Activated gamma-delta T cell treated with Interleukin-2 at 50 U/mL for 16 hours (primary cell): ENCODE results near the gene ABCA2.

ENCODE experiments used
- DNase-seq: peaks from one replicate; pipeline ENCODE4 v3.0.0-alpha.2; 2020

The ABCA2 gene

DNA sequence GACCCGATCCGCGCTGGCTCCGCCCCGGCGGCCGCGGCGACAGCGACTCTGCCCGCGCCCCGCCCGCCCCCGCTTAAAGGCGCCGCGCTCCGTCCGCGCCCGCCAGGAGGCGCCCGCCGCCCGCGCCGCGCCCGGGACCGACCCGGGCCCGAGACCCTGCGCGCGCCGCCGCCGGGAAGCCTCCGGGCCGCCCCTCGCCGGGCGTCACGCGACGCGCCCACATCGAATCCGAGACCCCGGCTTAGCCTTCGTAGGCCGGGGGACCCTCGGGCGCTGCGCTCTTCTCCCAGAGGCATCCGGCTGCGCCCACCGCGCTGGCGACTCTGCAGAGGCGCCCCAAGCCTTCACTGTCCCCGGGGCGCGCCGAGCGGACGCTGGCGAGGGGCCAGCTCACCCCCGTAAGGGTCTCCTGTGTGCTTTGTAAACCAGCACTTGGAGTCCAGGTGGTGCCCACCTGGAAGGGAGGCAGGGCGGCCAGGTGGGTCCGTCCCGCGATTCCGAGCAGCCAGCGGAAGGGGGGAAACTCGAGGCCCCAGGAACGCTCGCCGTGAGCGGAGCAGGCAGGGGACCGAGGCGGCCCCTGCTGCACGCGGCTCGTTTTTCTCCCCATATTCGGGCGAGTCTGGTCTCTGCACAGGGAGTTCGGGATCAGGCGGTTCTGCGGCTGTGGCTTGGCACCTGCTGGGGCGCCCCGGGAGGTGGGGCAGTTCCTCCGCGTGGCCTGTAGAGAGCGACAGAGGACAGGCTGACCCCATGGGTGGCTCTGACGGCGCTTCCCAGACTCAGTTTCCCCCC lies 423 bp upstream of the ABCA2 start:
- DNase-seq, result peak; percentile 60

DNA sequence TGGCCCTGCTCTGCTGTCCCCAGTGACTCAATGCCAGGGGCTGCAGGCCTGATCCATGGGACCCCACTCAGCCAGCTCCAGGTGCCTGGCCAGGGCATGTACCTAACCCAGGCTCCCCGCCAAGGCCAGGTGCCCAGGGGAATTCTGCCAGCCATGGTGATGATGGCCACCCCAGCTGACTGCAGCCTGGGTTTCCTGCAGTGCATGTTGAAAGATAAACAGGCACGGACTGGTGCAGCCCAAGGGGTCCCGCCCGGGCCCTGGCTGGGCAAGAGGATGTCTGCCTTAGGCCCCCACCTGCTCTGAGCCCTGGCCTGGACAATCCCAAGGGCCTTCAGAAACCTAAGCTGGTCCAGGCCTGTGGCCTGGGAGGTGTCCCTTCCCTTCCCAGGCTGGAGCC lies 1.2 kb downstream of the ABCA2 start:
- no peak for DNase-seq

DNA sequence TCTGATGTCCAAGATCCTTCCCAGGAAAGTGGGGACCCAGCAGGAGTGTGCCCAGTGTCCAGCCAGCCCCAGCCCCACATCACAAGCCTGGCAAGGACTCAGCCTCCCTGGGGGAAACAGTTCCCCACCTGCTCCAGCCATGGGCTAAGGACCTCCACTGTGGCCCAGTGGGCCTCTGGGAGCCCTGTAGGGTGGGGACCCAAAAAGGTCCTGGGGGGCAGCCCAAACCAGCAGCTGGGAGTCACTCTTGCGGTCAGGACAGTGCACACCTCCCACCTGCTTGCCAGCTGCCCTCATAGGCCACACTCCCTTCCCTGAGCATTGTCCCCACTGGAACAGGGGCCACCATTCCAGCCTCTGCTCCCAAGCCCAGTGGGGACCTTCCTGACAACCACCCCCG lies 1.7 kb downstream of the ABCA2 start:
- DNase-seq, result no peak

DNA sequence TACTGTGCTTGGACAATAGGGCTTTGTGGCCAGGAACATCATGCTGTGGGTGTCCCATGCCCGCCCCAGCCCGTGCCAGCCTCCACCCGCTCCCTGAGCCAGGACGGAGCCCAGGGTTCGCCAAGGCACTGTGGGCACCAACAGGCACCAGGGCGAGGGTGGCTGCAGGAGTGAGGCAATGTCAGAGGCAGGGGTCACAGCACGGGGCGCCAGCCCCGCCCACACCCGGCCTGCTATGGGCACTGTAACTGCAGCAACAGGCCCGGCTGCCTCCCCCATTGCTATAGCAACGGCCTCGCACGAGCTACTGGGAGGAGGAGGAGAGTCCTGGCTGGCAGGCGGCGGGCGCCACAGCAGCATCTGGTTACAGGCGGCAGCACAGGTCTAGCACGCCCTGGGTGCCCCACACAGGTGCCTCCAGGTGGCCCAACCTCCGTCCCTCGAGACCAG lies 2.5 kb downstream of the ABCA2 start:
- no peak for DNase-seq

DNA sequence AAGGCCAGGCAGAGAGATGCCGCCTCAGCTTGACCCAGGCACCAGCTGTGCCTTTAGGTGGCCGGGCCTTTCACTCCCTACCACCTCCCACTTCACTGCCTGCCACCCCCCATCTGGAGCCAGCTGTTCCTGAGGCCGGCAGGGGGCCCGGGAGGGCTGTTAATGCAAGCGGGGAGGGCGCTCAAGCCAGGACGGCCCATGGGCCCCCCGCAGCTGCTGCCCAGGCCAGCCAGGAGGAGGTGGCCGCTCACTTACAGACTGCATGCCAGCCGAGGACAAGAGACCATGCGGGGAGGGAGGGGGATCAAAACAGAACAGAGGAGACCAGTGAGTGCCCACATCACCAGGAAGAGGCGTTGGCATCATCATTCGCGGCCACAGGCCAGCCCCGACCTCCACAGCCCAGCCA lies 4.5 kb downstream of the ABCA2 start:
- DNase-seq, result no peak

DNA sequence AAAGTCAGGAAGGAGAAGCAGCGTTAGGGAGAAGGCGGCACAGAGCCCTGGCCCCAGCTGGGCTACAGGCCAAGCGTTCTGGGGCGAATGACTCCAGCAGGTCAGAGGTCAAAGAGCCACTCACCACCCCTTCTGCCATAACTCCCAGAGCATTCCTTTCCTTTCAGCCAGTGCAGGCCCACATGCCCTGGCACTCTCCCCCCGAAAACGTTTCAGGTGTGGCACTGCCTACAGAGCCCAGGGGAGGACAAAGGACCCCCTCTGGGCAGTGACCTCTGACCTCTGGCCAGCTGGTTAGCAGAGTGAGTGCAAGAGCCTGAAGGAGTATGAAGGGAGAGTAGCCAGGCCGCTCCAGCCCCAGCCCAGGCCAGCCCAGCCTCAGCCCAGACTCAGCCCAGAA lies 4.9 kb downstream of the ABCA2 start:
- DNase-seq, result no peak

DNA sequence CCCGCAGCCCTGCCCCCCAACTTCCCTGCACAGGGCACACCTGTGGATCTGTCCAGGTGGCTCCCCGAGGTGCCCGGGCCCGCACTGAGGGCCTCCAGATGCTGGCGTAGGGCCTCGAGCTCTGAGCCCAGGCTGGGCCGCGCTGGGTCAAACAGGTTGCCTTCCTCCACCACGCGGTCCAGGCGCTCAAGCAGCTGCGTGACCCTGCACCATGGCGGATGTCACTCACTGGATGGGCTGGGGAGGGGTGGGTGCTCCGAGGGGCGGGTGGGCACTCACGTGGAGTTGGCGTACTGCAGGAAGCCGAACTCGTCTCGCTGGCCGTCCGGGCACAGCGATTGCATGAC lies 5.4 kb downstream of the ABCA2 start:
- DNase-seq, result no peak

DNA sequence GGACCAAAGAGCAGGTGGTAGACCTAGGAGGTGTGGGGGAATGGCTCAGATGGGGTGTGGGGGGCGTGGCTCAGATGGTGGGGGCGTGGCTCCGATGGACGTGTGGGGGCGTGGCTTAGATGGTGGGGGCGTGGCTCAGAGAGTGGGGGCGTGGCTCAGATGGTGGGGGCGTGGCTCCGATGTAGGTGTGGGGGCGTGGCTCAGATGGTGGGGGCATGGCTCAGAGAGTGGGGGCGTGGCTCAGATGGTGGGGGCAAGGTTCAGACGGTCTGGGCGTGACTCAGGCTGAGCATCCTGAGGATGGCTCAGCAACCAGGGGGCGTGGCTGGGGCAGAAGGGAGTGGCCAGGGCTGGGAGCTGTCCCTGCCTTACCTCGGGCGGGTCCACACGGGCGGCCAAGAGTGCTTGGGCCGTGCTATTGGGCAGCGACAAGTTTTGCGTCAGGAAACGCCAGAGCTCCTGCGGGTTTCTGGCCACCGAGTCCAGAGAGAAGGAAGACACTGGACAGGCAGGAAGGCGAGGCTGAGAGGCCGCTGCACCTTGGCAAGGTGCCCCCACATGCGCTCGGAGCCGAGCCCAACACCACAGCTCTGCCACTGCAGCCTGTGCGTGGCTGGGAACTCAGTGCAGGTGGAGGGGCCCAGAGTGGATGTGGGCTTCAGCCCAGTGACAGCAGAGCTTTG lies 5.9 kb downstream of the ABCA2 start:
- DNase-seq, result peak; percentile 56

DNA sequence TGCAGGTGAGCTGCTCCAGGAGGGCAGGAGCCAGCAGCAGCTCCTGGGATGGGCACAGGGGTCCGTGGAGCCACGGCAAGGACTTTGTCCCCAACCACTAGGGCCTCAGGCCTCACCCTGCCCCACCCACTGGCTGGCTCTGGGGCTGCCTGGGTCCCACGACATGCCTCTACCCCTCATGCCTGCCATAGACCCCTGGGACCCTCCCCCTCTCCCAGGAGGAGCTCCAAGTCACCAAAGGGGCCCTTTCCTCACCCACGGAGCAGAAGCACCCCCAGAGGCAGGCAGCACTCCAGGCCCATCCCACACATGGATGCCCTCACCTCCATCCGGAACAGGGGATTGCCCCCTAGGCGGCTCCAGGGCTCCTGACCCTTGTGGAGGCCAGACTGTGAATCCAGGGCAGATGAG lies 6.5 kb downstream of the ABCA2 start:
- no peak for DNase-seq

DNA sequence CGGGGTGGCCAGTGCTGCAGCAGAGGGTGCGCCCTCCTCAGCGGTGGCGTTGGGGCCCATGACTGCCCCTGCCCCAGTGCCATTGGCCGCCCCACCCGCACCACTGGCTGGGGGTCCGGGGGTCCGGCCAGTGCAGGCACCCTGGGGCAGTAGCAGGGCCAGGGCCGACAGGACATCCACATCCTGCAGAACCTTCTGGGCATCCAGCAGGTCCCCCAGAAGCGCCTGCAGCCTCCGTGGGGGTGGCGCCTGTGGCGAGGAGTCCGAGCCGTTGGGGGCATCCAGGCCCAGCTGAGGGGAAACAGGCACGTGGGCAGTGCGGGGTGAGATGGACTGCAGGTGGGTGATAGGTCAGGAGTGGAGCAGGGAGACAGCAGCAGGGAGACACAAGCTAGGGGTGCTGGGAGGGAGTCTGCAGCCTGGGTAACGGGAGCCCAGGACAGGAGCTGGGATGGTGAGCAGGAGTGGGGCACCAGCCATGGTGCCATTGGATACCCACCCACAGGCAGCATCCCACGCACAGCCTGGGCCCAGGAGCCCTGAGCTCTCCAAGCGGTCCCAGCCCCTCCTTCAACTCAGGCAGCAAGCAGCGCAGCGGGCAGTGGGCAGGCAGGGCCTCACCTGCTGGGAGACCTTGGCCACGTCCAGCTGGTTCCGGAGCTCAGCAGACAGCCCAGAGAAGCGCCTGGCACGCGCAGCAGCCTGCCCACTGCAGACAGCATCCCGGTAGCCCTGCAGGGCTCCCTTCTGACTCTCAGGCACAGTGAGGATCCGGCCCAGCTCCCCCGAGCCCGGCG lies 7.1 kb downstream of the ABCA2 start:
- no peak for DNase-seq

DNA sequence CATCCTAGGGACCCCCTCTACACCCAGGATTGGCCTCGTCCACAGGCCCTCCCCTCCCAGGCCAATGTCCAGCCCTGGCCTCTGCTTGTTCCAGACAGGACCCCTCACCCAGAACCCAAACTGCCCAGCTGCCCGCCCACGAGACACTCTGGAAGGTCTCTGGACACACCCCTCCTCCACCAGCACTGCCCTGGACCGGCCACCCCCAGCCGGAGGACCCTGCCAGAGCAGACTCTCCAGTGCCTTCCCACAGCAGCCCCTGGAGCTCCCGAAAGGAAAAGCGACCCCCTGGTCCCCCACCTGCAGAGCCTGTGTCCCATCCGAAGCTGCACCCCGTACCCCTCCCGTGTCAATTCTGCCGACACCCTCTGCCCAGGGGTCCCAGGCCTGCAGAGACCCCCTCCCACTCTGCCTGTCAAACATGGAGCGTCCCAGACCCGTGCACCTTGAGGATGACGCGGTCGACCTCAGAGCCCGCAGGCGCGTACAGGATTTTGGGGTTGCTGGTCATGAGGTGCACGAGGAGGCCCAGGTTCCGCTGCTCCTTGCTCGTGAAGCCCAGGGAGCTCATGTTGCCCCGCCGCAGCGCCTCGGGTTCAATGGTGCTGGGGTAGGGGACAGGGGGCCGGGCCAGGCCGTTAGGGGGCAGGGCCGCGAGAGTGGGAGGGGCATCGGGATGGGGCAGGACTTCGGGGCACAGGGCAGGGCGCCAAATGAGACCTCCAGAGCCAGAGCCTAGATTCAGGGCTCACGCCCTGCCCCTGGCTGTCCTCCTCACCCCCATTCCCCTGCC lies 8.0 kb downstream of the ABCA2 start:
- DNase-seq, result no peak

DNA sequence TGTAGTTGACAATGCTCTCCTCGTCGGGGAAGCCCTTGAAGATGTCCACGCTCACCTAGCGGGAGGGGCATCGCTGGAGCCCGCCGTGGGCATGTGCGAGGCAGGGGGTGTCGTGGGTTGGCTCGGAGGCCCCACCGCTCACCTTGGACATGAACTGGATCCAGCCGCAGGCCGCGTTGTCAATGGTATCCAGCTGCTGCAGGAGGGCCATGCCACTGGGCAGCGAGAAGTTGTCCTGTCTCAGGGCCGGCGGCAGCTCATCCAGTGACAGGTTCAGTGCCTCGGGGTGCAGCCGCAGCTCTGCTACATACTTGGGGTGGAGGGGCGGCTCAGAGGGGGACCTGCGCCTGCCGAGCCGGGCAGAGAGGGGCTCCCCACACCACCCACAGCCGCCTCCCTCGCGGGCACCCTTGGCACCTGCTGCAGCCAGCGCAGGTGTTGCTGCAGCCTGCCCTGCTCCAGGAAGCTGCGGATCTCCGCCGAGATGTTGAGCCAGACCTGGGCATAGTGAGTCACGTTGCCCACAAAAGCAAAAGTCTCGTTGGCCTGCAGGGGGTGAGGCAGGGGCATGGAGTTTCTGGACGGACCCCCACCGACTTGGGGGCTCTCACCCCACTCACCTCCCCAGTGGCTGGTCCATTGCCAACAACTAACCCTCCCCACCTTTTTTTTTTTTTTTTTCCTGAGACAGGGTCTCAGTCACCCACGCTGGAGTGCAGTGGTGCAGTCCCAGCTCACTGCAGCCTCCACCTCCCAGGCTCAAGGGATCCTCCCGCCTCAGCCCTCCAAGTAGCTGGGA lies 9.1 kb downstream of the ABCA2 start:
- no peak for DNase-seq

DNA sequence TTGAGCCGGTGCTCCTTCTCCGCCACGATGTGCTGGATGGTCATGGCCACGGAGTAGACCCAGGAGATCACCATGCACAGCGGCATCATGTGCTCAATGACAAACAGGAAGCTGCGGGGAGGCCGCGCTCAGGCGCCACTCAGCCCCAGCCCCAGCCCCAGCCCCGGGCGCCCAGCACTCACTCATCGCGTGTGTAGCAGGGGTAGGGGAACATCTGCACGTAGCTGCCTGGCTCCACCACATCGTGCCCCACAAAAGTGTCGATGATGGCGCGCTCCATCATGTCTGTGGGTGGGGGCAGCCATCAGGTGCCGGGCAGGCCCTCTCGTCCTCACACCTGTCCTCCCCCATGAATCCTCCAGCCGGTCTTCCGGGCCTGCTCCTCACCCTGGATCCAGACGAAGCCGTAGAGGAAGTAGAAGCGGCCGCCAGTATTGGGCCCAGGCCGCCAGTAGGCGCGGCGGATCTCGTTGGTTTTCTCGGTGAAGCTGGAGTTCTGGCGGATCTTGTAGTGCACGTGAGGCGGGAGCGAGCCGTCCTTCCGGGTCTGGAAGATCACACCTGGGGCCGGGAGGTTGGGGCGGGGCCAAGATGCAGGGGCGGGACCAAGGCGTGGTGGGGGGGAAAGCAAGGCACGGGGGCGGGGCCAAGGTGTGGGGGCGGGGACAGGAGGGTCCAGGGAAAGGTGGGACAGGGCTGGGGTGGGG lies 10.1 kb downstream of the ABCA2 start:
- no peak for DNase-seq

DNA sequence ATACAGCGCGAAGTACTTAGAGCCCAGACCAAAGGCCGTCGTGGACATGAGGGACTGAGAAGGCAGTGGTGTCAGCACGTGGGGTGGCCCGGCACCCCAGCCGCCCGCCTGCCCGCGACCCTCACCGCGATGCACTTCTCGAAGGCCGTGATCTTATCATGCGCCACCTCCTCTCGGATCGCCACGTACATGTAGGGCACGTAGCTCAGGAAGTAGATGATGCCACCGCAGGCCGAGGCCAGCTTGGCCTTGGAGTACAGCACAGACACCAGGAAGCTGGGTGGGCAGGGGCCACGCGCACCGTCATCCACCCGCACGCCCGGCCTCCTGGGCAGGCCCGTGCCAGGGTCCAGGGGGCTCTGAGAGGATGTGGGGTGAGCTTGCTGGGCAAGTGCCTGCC lies 11.0 kb downstream of the ABCA2 start:
- DNase-seq, result no peak

DNA sequence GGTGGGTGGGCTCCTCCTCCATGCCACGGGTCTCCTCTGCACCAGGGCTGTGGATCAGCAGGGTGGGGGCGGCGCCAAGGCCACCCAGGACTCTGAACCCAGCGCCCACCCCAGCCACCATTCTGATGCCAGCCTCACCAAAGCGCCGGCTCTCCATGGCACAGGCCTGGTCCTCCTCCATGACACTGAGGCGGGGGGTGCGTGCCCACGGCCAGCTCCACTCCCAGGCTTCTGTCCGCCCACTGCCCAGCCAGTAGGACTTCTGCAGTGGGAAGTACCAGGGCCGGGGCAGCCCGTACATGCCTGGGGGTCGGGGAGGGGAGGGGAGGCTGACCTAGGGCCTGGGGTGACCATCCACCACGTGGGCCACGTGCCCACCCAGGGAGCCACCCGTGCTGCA lies 11.6 kb downstream of the ABCA2 start:
- no peak for DNase-seq

DNA sequence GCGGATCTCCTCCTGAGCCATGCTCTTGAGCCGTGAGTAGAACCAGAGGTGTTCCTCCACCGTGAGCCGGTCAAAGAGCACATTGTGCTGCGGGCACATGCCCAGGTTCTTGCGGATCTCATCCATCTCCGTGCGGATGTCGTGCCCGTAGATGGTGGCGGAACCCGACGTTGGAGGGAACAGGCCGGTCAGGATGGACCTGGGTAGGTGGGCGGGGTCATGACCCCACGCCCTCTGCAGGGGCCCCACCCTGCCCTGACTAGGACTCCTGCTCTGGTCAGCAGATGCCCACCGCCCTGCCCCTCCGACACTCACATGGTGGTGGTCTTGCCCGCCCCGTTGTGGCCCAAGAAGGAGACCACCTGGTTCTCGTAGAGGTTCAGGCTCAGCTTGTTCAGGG lies 12.1 kb downstream of the ABCA2 start:
- no peak for DNase-seq

DNA sequence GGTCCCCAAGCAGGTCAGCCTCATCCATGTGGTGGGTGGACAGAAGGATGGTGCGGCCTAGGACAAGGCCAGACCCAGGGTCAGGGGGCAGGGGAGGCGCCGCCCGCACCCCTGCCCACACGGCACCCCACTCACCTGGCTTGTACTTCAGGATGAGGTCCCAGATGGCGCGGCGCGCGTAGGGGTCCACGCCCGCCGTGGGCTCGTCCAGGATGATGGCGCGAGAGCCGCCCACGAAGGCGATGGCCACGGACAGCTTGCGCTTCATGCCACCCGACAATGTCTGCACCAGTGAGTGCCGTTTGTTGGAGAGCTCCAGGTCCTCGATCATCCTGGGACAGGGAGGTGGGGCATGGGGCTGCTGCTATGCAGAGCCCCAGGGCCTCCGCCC lies 12.5 kb downstream of the ABCA2 start:
- DNase-seq, result no peak

DNA sequence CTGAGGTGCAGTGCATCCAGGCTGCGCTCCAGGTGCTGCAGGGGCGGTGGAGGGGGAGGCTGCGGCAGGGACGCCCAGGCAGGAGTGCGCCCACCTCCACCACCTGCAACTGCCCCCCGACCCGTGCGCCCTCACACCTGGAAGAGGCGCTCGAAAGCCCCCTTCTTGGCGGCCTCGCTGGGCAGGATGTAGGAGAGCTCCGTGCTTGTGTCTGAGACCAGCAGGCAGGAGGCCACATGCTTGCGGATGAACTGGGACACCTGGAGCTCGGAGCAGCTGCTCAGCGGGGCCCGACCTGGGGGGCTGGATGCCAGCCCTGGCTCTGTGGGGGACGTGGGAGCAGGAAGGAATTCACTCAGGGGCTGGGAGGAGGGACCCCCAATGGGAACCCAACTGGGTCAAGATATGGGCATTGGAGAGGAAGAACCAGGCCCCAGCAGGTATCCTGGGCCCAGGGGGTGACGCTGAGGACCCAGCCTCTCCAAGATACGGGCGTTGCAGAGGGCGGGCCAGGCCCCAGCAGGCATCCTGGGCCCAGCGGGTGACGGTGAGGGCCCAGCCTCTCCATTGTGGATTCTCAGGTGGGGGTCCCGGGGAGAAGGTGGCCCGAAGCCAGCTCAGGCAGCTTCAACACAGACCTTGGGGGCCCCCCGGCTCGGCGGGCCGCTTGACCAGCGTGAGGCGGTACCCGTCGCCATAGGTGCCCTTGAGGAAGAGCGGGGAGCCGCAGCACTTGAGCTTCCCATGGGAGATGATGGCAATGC lies 13.1 kb downstream of the ABCA2 start:
- no peak for DNase-seq

DNA sequence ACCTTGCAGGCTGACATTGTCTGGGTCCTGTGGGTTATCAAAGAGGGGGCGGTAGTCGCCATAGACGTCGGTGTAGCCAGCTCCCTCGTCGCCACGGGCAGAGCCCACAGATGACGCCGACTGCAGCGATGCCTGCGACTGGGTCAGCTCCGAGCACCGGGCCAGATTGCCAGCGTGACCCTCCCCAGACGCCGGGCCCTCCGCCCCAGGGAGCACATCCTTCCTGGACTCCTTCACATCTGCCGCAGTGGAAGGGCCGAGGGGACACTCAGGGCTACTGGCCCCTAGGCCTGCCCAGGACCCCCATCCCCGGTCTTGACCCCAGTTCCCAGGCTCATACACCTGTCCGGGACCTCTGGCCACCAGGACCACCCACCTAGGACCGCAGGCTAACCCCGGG lies 13.9 kb downstream of the ABCA2 start:
- no peak for DNase-seq

DNA sequence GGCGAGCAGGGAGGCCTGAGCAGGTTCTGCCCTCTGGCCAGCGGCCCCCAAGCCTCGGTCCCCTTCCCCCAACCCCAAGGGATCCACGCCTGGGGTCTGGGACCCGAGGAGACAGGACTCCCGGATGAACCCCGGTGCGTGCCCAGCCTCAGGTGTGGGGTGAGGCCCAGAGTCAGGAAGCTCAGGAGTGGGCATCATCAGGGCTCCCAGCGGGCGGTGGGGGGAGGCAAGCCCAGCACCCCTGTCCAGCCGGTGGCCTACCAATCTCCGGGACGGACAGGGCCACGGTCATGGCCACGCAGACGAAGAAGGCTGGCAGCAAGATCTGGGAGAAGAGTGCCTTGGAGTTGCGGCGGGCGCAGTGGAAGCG lies 14.5 kb downstream of the ABCA2 start:
- no peak for DNase-seq
